ENCODE data around the gene ASCL5. TPM values are rescaled to one million over a fixed set of nuclear protein-coding genes. Genes with fewer than 3 reads are reported as not detected.

Gene ASCL5
- polyA plus RNA-seq, 1 donor (not counting 4 experiments of a cell fraction or from before 2014, with no cell fraction given) = not detected

DNA sequence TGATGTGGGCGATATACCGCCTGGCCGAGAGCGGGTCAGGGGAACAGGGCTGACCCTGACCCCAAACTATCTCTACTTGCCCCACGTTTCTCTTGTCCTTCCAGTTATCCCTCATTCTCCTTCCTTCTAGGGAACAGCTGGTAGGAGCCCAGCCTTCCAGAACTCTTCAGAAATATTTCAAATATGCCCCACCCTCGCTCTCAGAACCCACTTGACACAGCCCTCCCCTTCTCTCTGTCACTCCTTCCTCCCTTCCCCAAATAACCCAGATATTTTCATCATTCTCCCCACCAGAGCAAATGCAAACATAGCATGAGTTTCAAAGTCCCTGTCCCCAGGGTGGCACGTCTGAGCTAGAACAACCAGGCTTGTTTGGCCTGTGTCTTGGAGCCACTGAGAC, 15.8 kb downstream of the ASCL5 start:
- no peak for FAIRE-seq
- dilution Hi-C loops (cut with MboI; ENCODE audit: extremely low pct_ligation_motif_present, low sequenced_read_pairs) = no loop called here

DNA sequence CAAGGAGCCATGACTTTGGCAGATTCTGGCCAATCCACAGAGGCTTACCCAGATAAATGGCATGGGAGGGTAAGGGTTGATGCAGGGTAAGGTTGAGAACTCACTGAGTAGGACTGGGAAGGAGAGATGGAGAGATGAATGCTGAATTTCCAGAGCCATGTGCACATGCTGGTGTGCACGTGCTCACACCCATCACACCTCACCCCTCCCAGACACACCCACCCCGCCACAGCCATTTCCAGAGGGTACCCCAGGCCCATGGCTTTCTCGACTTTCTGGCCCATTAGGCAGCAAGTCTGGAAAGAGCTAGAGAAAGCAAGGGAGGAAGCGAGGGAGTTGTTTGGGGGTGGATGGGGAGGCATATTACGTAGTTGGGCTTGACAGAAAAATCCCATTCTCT, 16.4 kb downstream of the ASCL5 start:
- Histone ChIP-seq H3K79me2 (ENCODE audit: control insufficient read depth, insufficient read depth, low read length) (no peaks in the 10 kb centered on the region), H3K9me1 (ENCODE audit: control insufficient read depth, extremely low read depth, insufficient read depth, low read length) (no peaks in the 10 kb centered on the region), H3K4me2 (ENCODE audit: control insufficient read depth, extremely low read depth, insufficient read depth, low read depth, low read length) (no peak overlapping the region), H4K20me1 (ENCODE audit: control insufficient read depth, extremely low read depth, insufficient read depth, low read length) (no peaks in the 10 kb centered on the region), H3K27me3 (ENCODE audit: control insufficient read depth, extremely low read depth, insufficient read depth, low read length) (peaks cover 19% of the 10 kb centered on the region), H2AFZ (ENCODE audit: control insufficient read depth, low read length) (no peak overlapping the region), H3K27ac (ENCODE audit: control insufficient read depth, insufficient read depth, low read length) (no peak overlapping the region), H3K9me3 (ENCODE audit: control insufficient read depth, low read depth, low read length) (no peaks in the 10 kb centered on the region), H3K4me1 (ENCODE audit: control insufficient read depth, extremely low read depth, insufficient read depth, low read length) (no peaks in the 10 kb centered on the region), H3K9ac (ENCODE audit: control insufficient read depth, extremely low read depth, insufficient read depth, low read length) (no peak overlapping the region), H3K4me3 (ENCODE audit: control insufficient read depth in 2 of 3, extremely low read depth in 1 of 3, insufficient read depth in 2 of 3, low read depth in 1 of 3, low read length in 3 of 3) (no peak overlapping the region), H3K36me3 (ENCODE audit: control insufficient read depth in 2 of 2, extremely low read depth in 1 of 2, insufficient read depth in 2 of 2, low read length in 2 of 2) (no peaks in the 10 kb centered on the region)
- DNase-seq (ENCODE audit: low read depth, low spot score) = no peak
- TF ChIP-seq, protein P1, sequence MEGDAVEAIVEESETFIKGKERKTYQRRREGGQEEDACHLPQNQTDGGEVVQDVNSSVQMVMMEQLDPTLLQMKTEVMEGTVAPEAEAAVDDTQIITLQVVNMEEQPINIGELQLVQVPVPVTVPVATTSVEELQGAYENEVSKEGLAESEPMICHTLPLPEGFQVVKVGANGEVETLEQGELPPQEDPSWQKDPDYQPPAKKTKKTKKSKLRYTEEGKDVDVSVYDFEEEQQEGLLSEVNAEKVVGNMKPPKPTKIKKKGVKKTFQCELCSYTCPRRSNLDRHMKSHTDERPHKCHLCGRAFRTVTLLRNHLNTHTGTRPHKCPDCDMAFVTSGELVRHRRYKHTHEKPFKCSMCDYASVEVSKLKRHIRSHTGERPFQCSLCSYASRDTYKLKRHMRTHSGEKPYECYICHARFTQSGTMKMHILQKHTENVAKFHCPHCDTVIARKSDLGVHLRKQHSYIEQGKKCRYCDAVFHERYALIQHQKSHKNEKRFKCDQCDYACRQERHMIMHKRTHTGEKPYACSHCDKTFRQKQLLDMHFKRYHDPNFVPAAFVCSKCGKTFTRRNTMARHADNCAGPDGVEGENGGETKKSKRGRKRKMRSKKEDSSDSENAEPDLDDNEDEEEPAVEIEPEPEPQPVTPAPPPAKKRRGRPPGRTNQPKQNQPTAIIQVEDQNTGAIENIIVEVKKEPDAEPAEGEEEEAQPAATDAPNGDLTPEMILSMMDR (optimal IDR thresholded peaks at IDR 0.05 in 1 of 3, IDR thresholded peaks at IDR 0.05 in 1 of 3, conservative IDR thresholded peaks at IDR 0.05 in 1 of 3; ENCODE audit: extremely low read depth in 1 of 3, insufficient read depth in 2 of 3, low read length in 3 of 3) = no peak
- TF ChIP-seq EZH2 (IDR thresholded peaks at IDR 0.05; ENCODE audit: low read length) = no peak
- dilution Hi-C loops (cut with MboI; ENCODE audit: extremely low pct_ligation_motif_present, low sequenced_read_pairs) = no loop called here
- FAIRE-seq = no peak

More for the DNA sequence above, 15.8 kb downstream of the ASCL5 start:
- H3K27me3 ChIP-seq (ENCODE audit: control insufficient read depth, extremely low read depth, insufficient read depth, low read length) = peaks cover 23% of the 10 kb centered on the region
- no peak overlapping the region for H3K4me2 ChIP-seq (ENCODE audit: control insufficient read depth, extremely low read depth, insufficient read depth, low read depth, low read length)
- no peak overlapping the region for H2AFZ ChIP-seq (ENCODE audit: control insufficient read depth, low read length)
- no peaks in the 10 kb centered on the region for H3K36me3 ChIP-seq (ENCODE audit: control insufficient read depth in 2 of 2, extremely low read depth in 1 of 2, insufficient read depth in 2 of 2, low read length in 2 of 2)
- H3K9ac ChIP-seq (ENCODE audit: control insufficient read depth, extremely low read depth, insufficient read depth, low read length) = no peak overlapping the region
- TF ChIP-seq EZH2 (IDR thresholded peaks at IDR 0.05; ENCODE audit: low read length) = no peak
- TF ChIP-seq, protein P1 (optimal IDR thresholded peaks at IDR 0.05 in 1 of 3, IDR thresholded peaks at IDR 0.05 in 1 of 3, conservative IDR thresholded peaks at IDR 0.05 in 1 of 3; ENCODE audit: extremely low read depth in 1 of 3, insufficient read depth in 2 of 3, low read length in 3 of 3) = no peak
- no peaks in the 10 kb centered on the region for H3K4me1 ChIP-seq (ENCODE audit: control insufficient read depth, extremely low read depth, insufficient read depth, low read length)
- DNase-seq (ENCODE audit: low read depth, low spot score) = no peak
- H3K79me2 ChIP-seq (ENCODE audit: control insufficient read depth, insufficient read depth, low read length) = no peaks in the 10 kb centered on the region
- no peaks in the 10 kb centered on the region for H4K20me1 ChIP-seq (ENCODE audit: control insufficient read depth, extremely low read depth, insufficient read depth, low read length)
- no peaks in the 10 kb centered on the region for H3K9me3 ChIP-seq (ENCODE audit: control insufficient read depth, low read depth, low read length)
- H3K4me3 ChIP-seq (ENCODE audit: control insufficient read depth in 2 of 3, extremely low read depth in 1 of 3, insufficient read depth in 2 of 3, low read depth in 1 of 3, low read length in 3 of 3) = no peak overlapping the region
- H3K9me1 ChIP-seq (ENCODE audit: control insufficient read depth, extremely low read depth, insufficient read depth, low read length) = no peaks in the 10 kb centered on the region
- no peak overlapping the region for H3K27ac ChIP-seq (ENCODE audit: control insufficient read depth, insufficient read depth, low read length)
